Measurements from ENCODE around the gene PLXDC1. TPM values are rescaled to one million over a fixed set of nuclear protein-coding genes. Genes with fewer than 3 reads are reported as not detected.
"Not testable (repeated sequence)": the region's sequence is repeated elsewhere in the genome, so short reads cannot be mapped to it uniquely, and the experiment has no call there.

PLXDC1 gene
- total and polyA plus RNA-seq, 2 of the 8 experiments (the other 6 are each of a cell fraction or from before 2014, with no cell fraction given): 4.1 to 14.6 TPM

GRCh38 chr17:39054111-39054645 lies 97.3 kb downstream of the PLXDC1 start:
- no peak overlapping the region for H3K9ac ChIP-seq (replicated peaks in 1 of 4; ENCODE audit: extremely low read depth in 1 of 4, low read depth in 3 of 4, low read length in 3 of 4)
- H3K18ac ChIP-seq (ENCODE audit: extremely low read depth, low read length): no peak overlapping the region
- H3K23me2 ChIP-seq (ENCODE audit: low read depth, low read length): peaks cover 2% of the 10 kb centered on the region; the same call in 1 of the 2 replicates
- ChIA-PET POLR2A (ENCODE audit: partially characterized antibody) (interaction anchor here (0.6 to 2.1 kb wide), 2 partner anchors 10 to 90 kb away, joined by 3 to 6 read pairs; no protein-coding TSS in a partner anchor), CTCF (ENCODE audit: partially characterized antibody) (interaction anchor here (0.5 to 2.3 kb wide), 4 partner anchors 7 to 71 kb away, joined by 3 to 7 read pairs (median 6); no protein-coding TSS in a partner anchor)
- H2BK15ac ChIP-seq (ENCODE audit: low read length): no peak overlapping the region
- H3K9me3 ChIP-seq (ENCODE audit: insufficient read depth in 2 of 2, low read depth in 1 of 2, low read length in 1 of 2): no peaks in the 10 kb centered on the region
- H3K27ac ChIP-seq (ENCODE audit: low read depth, low read length): no peak overlapping the region
- H3K14ac ChIP-seq (ENCODE audit: insufficient read length): no peak overlapping the region
- H4K8ac ChIP-seq (ENCODE audit: extremely low read depth, insufficient read depth, low read length): no peak overlapping the region
- 33% methylated on average over 2 of the region's 2 CpGs; no CpG with 5 or more reads in 1 of the 2 experiments for WGBS, 2 experiments (ENCODE audit: extremely low coverage in 1 of 2, insufficient coverage in 1 of 2, insufficient read length in 1 of 2, insufficient replicate concordance in 2 of 2, low coverage in 1 of 2, low lambda C conversion rate in 2 of 2, missing lambda C conversion rate in 1 of 2)
- DNase-seq (ENCODE audit: low read depth in 1 of 2, low spot score in 2 of 2): no peak
- H2BK12ac ChIP-seq (ENCODE audit: low read depth, low read length): no peak overlapping the region; the same call in 1 of the 2 replicates
- no peak overlapping the region for H3K23ac ChIP-seq (ENCODE audit: insufficient read length)
- H2AK5ac ChIP-seq (ENCODE audit: low read depth, low read length): no peak overlapping the region
- no peak overlapping the region for H3K4me3 ChIP-seq (ENCODE audit: extremely low read depth in 1 of 4, insufficient read depth in 2 of 4, low read depth in 3 of 4, low read length in 4 of 4)
- H2BK5ac ChIP-seq (ENCODE audit: low read depth, low read length): no peak overlapping the region
- no peak overlapping the region for H3K56ac ChIP-seq (replicated peaks; ENCODE audit: insufficient read length, low read depth, low read length)
- H2BK20ac ChIP-seq (ENCODE audit: low read length): no peak overlapping the region
- no peaks in the 10 kb centered on the region for H3K27me3 ChIP-seq (replicated peaks in 1 of 4; ENCODE audit: control insufficient read depth in 3 of 4, extremely low read depth in 1 of 4, insufficient read depth in 3 of 4, low read length in 3 of 4)
- H3K4ac ChIP-seq (replicated peaks; ENCODE audit: insufficient read length, low read depth, low read length): no peak overlapping the region
- no peak overlapping the region for H2AFZ ChIP-seq (ENCODE audit: low read length)
- H3K79me2 ChIP-seq (ENCODE audit: control insufficient read depth in 1 of 2, insufficient read depth in 2 of 2, low read length in 2 of 2): no peaks in the 10 kb centered on the region
- no peak overlapping the region for H2BK120ac ChIP-seq (replicated peaks; ENCODE audit: low read depth, low read length)
- H3K4me2 ChIP-seq (ENCODE audit: insufficient read depth in 1 of 2, low read depth in 2 of 2, low read length in 2 of 2): no peak overlapping the region
- no peaks in the 10 kb centered on the region for H4K20me1 ChIP-seq (replicated peaks in 1 of 2; ENCODE audit: control insufficient read depth in 1 of 2, insufficient read depth in 2 of 2, low read length in 2 of 2)
- no peak overlapping the region for H4K5ac ChIP-seq (ENCODE audit: insufficient read length, low read depth, low read length)
- no peaks in the 10 kb centered on the region for H3K79me1 ChIP-seq (ENCODE audit: low read depth, low read length)
- TF ChIP-seq YY1 (IDR thresholded peaks at IDR 0.05; ENCODE audit: low read depth, low read length): no peak
- no peaks in the 10 kb centered on the region for H3K36me3 ChIP-seq (ENCODE audit: control insufficient read depth in 2 of 4, insufficient read depth in 4 of 4, low read length in 3 of 4)
- H3K4me1 ChIP-seq (replicated peaks in 1 of 4; ENCODE audit: control insufficient read depth in 3 of 4, insufficient read depth in 4 of 4, low read length in 3 of 4): peaks cover 0 to 3% (median 2%) of the 10 kb centered on the region in 4 experiments; a peak in 3 of 7 replicates
- H4K91ac ChIP-seq (replicated peaks; ENCODE audit: insufficient read length, low read length): no peak overlapping the region
- no peak for FAIRE-seq

- H3K4ac ChIP-seq (replicated peaks; ENCODE audit: insufficient read length, low read depth, low read length); H3K14ac ChIP-seq (ENCODE audit: insufficient read length); H3K4me2 ChIP-seq (ENCODE audit: insufficient read depth in 1 of 2, low read depth in 2 of 2, low read length in 2 of 2); H2AFZ ChIP-seq (ENCODE audit: low read length); H3K18ac ChIP-seq (ENCODE audit: extremely low read depth, low read length); H4K5ac ChIP-seq (ENCODE audit: insufficient read length, low read depth, low read length); H3K23me2 ChIP-seq (ENCODE audit: low read depth, low read length); H2BK15ac ChIP-seq (ENCODE audit: low read length); H3K9ac ChIP-seq (replicated peaks in 1 of 4; ENCODE audit: extremely low read depth in 1 of 4, low read depth in 3 of 4, low read length in 3 of 4); H3K36me3 ChIP-seq (ENCODE audit: control insufficient read depth in 2 of 4, insufficient read depth in 4 of 4, low read length in 3 of 4); H3K4me1 ChIP-seq (replicated peaks in 1 of 4; ENCODE audit: control insufficient read depth in 3 of 4, insufficient read depth in 4 of 4, low read length in 3 of 4); H2BK12ac ChIP-seq (ENCODE audit: low read depth, low read length); H4K91ac ChIP-seq (replicated peaks; ENCODE audit: insufficient read length, low read length); H3K56ac ChIP-seq (replicated peaks; ENCODE audit: insufficient read length, low read depth, low read length); H2BK5ac ChIP-seq (ENCODE audit: low read depth, low read length); H4K20me1 ChIP-seq (replicated peaks in 1 of 2; ENCODE audit: control insufficient read depth in 1 of 2, insufficient read depth in 2 of 2, low read length in 2 of 2); FAIRE-seq; H3K27me3 ChIP-seq (replicated peaks in 1 of 4; ENCODE audit: control insufficient read depth in 3 of 4, extremely low read depth in 1 of 4, insufficient read depth in 3 of 4, low read length in 3 of 4); H3K79me2 ChIP-seq (ENCODE audit: control insufficient read depth in 1 of 2, insufficient read depth in 2 of 2, low read length in 2 of 2); POLR2A ChIA-PET (ENCODE audit: partially characterized antibody); H3K9me3 ChIP-seq (ENCODE audit: insufficient read depth in 2 of 2, low read depth in 1 of 2, low read length in 1 of 2); H3K27ac ChIP-seq (ENCODE audit: low read depth, low read length); DNase-seq (ENCODE audit: low read depth in 1 of 2, low spot score in 2 of 2); H3K23ac ChIP-seq (ENCODE audit: insufficient read length); H3K79me1 ChIP-seq (ENCODE audit: low read depth, low read length); H2BK120ac ChIP-seq (replicated peaks; ENCODE audit: low read depth, low read length); CTCF ChIA-PET (ENCODE audit: partially characterized antibody); H4K8ac ChIP-seq (ENCODE audit: extremely low read depth, insufficient read depth, low read length); H3K4me3 ChIP-seq (ENCODE audit: extremely low read depth in 1 of 4, insufficient read depth in 2 of 4, low read depth in 3 of 4, low read length in 4 of 4); H2BK20ac ChIP-seq (ENCODE audit: low read length); H2AK5ac ChIP-seq (ENCODE audit: low read depth, low read length): not testable (repeated sequence)
- 84% methylated on average over 3 of the region's 3 CpGs; no CpG with 5 or more reads in 1 of the 2 experiments for WGBS, 2 experiments (ENCODE audit: extremely low coverage in 1 of 2, insufficient coverage in 1 of 2, insufficient read length in 1 of 2, insufficient replicate concordance in 2 of 2, low coverage in 1 of 2, low lambda C conversion rate in 2 of 2, missing lambda C conversion rate in 1 of 2)
These were observed 99.0 kb downstream of the PLXDC1 start for GRCh38 chr17:39052423-39052822.

Measured in H1 (cell line).